HepG2 (cell line): Measurements from ENCODE around the gene ACSS1. TPM values are rescaled to one million over a fixed set of nuclear protein-coding genes. Genes with fewer than 3 reads are reported as not detected.
A peak's percentile ranks its signal among the peaks of the same experiment; 100 is the strongest.

Experiments used
- KAT8 ChIP-seq: IDR thresholded peaks from 2 replicates; pipeline ENCODE4 v1.6.1; 2016; ENCODE audit warnings: missing genetic modification reagents, missing compliant biosample characterization
- KLF13 ChIP-seq: sonication (generic); formaldehyde crosslinking; IDR thresholded peaks from 2 replicates; pipeline ENCODE4 v1.4.0; 2020; ENCODE audit warnings: mild to moderate bottlenecking, missing genetic modification reagents
- MAFG ChIP-seq: sonication (generic); formaldehyde crosslinking; IDR thresholded peaks from 2 replicates; pipeline ENCODE4 v1.5.1; 2020; ENCODE audit warnings: mild to moderate bottlenecking, missing genetic modification reagents
- MEF2D ChIP-seq: sonication (generic); formaldehyde crosslinking; IDR thresholded peaks from 2 replicates; pipeline ENCODE4 v1.5.1; 2020; ENCODE audit warnings: mild to moderate bottlenecking, missing genetic modification reagents
- MYC ChIP-seq: sonication (generic); formaldehyde crosslinking; IDR thresholded peaks from 2 replicates; pipeline ENCODE4 v1.9.0; 2021; ENCODE audit warnings: missing genetic modification reagents, borderline replicate concordance
- NFYB ChIP-seq: sonication (generic); formaldehyde crosslinking; IDR thresholded peaks from 2 replicates; pipeline ENCODE4 v1.4.0; 2020; ENCODE audit warnings: missing genetic modification reagents
- SAP130 ChIP-seq: IDR thresholded peaks from 2 replicates; pipeline ENCODE4 v1.6.1; 2016; ENCODE audit warnings: low read depth
- SRSF4 ChIP-seq: fragments of 200-400 bp; formaldehyde crosslinking; IDR thresholded peaks from one replicate; pipeline ENCODE4 v1.6.1; 2018; ENCODE audit warnings: mild to moderate bottlenecking, low read depth, low read length, moderate library complexity; ENCODE audit not compliant: poor library complexity, severe bottlenecking
- SRSF9 ChIP-seq: fragments of 200-400 bp; formaldehyde crosslinking; IDR thresholded peaks from 2 replicates; pipeline ENCODE4 v1.6.1; 2018; ENCODE audit warnings: borderline replicate concordance, mild to moderate bottlenecking, low read depth, low read length; ENCODE audit not compliant: insufficient read depth, poor library complexity, severe bottlenecking
- TOPORS ChIP-seq: sonication (generic); formaldehyde crosslinking; IDR thresholded peaks from 2 replicates; pipeline ENCODE4 v1.8.0; 2023; ENCODE audit warnings: mild to moderate bottlenecking, missing genetic modification reagents
- ZFP1 ChIP-seq: IDR thresholded peaks from 2 replicates; pipeline ENCODE4 v1.6.1; 2016
- ZFX ChIP-seq: sonication (generic); formaldehyde crosslinking; IDR thresholded peaks from 2 replicates; pipeline ENCODE4 v1.4.0; 2020; ENCODE audit warnings: mild to moderate bottlenecking, low read depth, missing genetic modification reagents, moderate library complexity
- ZNF253 ChIP-seq: sonication (generic); formaldehyde crosslinking; IDR thresholded peaks from 2 replicates; pipeline ENCODE4 v1.8.0; 2022; ENCODE audit warnings: mild to moderate bottlenecking, missing genetic modification reagents, borderline replicate concordance
- ZNF263 ChIP-seq: sonication (generic); formaldehyde crosslinking; IDR thresholded peaks from 2 replicates; pipeline ENCODE4 v1.4.0; 2020; ENCODE audit warnings: missing genetic modification reagents
- ZNF672 ChIP-seq: sonication (generic); formaldehyde crosslinking; IDR thresholded peaks from 2 replicates; pipeline ENCODE4 v1.8.1; 2022; ENCODE audit warnings: missing genetic modification reagents
- polyA plus RNA-seq, 8 experiments: library from polyadenylated mRNA; depleted of rRNA in 3 of 8; stranded (reverse) in 7 of 8; unstranded in 1 of 8; fragments of >200 nt; fragmentation: Illumina TruSeq in 4 of 8; extraction: Trizol in 4 of 8; gene quantifications; 2 replicates each; pipeline versions ENCODE4 v1.2.1 to v1.2.3, GENCODE V29; 2011 to 2016; ENCODE audit warnings: low read depth in 4 of 8, missing spikeins in 1 of 8, mixed read lengths in 1 of 8; ENCODE audit not compliant: insufficient read depth in 1 of 8
- total RNA-seq, 5 experiments: library from RNA; depleted of rRNA; stranded (reverse); fragments of >200 nt; fragmentation: Illumina TruSeq; extraction: Trizol; gene quantifications; 2 replicates each; pipeline ENCODE4 v1.2.3, GENCODE V29; 2016; ENCODE audit warnings: low read depth in 1 of 5
- TF ChIP-seq, protein P1 (sequence below): sonication (generic); formaldehyde crosslinking; IDR thresholded peaks from 2 replicates; pipeline ENCODE4 v1.5.1; 2020; ENCODE audit warnings: mild to moderate bottlenecking, missing genetic modification reagents, borderline replicate concordance
- TF ChIP-seq, protein P2 (sequence below): sonication (generic); formaldehyde crosslinking; IDR thresholded peaks from 2 replicates; pipeline ENCODE4 v1.5.0; 2020; ENCODE audit warnings: missing genetic modification reagents
- TF ChIP-seq, protein P3 (sequence below): sonication (generic); formaldehyde crosslinking; IDR thresholded peaks from 2 replicates; pipeline ENCODE4 v1.5.1; 2020; ENCODE audit warnings: mild to moderate bottlenecking, missing genetic modification reagents

ACSS1 gene
- total and polyA plus RNA-seq, 2 of the 13 experiments (the other 11 are each of a cell fraction or from before 2014, with no cell fraction given) = 15.2 to 41.6 TPM

DNA sequence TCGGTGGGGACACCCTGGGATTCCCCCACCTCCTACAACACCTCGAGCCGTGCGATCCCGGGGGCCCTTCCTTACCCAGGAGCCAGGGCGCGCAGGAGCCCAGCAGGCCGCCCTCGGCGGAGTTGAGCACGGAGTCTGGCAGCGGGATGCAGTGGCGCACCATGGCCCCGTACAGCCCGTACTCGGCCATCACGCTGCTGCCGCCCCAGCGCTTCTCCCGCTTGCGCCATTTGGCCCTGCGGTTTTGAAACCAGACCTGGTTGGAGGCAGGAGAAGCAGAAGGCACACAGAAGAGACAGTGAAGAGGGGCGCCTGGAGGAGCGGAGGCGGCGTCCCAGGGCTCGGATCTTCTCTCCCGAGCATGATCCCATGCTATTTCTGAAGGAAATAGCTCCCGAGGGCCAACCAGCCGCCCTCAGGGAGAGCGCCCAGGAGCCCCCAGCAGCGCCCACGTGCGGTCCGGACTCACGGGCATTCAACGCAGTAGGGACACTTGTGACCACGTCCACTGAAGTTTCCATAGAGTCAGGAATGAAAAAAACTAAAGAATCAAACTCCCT, 19.8 kb upstream of the ACSS1 start (continued):
- TF ChIP-seq ZFX (CRISPR knock-in tag) (peak; percentile 54), SAP130 (CRISPR knock-in tag) (peak; percentile 15; the same call in 1 of the 2 replicates), NFYB (no peak), SRSF9 (no peak), MYC (CRISPR knock-in tag) (peak; percentile 51; the same call in 1 of the 2 replicates), TOPORS (CRISPR knock-in tag) (no peak), KLF13 (CRISPR knock-in tag) (no peak), ZNF253 (CRISPR knock-in tag) (peak; percentile 76; the same call in 1 of the 2 replicates), ZNF672 (CRISPR knock-in tag) (no peak), KAT8 (CRISPR knock-in tag) (no peak), ZFP1 (CRISPR knock-in tag) (no peak), SRSF4 (no peak), ZNF263 (CRISPR knock-in tag) (peak; percentile 22; the same call in 1 of the 2 replicates), MEF2D (CRISPR knock-in tag) (no peak), MAFG (CRISPR knock-in tag) (no peak)
- TF ChIP-seq, protein P1, sequence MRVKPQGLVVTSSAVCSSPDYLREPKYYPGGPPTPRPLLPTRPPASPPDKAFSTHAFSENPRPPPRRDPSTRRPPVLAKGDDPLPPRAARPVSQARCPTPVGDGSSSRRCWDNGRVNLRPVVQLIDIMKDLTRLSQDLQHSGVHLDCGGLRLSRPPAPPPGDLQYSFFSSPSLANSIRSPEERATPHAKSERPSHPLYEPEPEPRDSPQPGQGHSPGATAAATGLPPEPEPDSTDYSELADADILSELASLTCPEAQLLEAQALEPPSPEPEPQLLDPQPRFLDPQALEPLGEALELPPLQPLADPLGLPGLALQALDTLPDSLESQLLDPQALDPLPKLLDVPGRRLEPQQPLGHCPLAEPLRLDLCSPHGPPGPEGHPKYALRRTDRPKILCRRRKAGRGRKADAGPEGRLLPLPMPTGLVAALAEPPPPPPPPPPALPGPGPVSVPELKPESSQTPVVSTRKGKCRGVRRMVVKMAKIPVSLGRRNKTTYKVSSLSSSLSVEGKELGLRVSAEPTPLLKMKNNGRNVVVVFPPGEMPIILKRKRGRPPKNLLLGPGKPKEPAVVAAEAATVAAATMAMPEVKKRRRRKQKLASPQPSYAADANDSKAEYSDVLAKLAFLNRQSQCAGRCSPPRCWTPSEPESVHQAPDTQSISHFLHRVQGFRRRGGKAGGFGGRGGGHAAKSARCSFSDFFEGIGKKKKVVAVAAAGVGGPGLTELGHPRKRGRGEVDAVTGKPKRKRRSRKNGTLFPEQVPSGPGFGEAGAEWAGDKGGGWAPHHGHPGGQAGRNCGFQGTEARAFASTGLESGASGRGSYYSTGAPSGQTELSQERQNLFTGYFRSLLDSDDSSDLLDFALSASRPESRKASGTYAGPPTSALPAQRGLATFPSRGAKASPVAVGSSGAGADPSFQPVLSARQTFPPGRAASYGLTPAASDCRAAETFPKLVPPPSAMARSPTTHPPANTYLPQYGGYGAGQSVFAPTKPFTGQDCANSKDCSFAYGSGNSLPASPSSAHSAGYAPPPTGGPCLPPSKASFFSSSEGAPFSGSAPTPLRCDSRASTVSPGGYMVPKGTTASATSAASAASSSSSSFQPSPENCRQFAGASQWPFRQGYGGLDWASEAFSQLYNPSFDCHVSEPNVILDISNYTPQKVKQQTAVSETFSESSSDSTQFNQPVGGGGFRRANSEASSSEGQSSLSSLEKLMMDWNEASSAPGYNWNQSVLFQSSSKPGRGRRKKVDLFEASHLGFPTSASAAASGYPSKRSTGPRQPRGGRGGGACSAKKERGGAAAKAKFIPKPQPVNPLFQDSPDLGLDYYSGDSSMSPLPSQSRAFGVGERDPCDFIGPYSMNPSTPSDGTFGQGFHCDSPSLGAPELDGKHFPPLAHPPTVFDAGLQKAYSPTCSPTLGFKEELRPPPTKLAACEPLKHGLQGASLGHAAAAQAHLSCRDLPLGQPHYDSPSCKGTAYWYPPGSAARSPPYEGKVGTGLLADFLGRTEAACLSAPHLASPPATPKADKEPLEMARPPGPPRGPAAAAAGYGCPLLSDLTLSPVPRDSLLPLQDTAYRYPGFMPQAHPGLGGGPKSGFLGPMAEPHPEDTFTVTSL (CRISPR knock-in tag) = no peak
- TF ChIP-seq, protein P2, sequence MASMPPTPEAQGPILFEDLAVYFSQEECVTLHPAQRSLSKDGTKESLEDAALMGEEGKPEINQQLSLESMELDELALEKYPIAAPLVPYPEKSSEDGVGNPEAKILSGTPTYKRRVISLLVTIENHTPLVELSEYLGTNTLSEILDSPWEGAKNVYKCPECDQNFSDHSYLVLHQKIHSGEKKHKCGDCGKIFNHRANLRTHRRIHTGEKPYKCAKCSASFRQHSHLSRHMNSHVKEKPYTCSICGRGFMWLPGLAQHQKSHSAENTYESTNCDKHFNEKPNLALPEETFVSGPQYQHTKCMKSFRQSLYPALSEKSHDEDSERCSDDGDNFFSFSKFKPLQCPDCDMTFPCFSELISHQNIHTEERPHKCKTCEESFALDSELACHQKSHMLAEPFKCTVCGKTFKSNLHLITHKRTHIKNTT (CRISPR knock-in tag) = no peak
- TF ChIP-seq, protein P3, sequence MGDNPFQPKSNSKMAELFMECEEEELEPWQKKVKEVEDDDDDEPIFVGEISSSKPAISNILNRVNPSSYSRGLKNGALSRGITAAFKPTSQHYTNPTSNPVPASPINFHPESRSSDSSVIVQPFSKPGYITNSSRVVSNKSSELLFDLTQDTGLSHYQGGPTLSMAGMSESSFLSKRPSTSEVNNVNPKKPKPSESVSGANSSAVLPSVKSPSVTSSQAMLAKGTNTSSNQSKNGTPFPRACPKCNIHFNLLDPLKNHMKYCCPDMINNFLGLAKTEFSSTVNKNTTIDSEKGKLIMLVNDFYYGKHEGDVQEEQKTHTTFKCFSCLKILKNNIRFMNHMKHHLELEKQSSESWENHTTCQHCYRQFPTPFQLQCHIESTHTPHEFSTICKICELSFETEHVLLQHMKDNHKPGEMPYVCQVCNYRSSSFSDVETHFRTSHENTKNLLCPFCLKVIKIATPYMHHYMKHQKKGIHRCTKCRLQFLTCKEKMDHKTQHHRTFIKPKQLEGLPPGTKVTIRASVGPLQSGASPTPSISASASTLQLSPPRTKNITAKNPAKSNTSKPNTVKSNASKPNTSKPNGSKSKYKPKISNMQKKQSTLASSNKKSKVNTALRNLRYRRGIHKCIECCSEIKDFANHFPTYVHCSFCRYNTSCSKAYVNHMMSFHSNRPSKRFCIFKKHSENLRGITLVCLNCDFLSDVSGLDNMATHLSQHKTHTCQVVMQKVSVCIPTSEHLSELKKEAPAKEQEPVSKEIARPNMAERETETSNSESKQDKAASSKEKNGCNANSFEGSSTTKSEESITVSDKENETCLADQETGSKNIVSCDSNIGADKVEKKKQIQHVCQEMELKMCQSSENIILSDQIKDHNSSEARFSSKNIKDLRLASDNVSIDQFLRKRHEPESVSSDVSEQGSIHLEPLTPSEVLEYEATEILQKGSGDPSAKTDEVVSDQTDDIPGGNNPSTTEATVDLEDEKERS (CRISPR knock-in tag) = no peak
